ENCODE measurements around the gene CYS1. TPM values are rescaled to one million over a fixed set of nuclear protein-coding genes. Genes with fewer than 3 reads are reported as not detected.
"Not testable (repeated sequence)": the region's sequence is repeated elsewhere in the genome, so short reads cannot be mapped to it uniquely, and the experiment has no call there.

CYS1 gene
- total RNA-seq, 2 experiments from 2014 or later = 0.50 to 1.1 TPM

DNA sequence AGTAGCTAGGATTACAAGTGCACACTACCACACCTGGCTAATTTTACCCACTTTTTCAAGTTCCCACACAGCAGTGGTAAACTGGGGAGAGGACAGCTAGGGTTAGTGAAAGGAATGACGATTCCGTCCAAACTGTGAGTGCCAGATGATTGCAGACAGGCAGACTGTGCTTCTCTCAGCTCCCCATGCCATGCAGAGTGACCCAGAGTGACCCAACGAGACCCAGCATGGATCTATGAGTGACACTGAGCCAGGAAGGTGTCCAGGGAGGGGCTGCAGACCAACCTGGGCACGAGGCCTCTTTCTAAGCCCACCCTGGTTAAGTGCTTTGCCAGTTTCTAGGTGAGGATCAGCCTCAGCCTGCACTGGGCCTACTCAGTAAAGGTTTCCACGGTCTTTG lies 44.6 kb downstream of the CYS1 start:
- ChIA-PET CTCF (interaction anchor here (1.1 to 2.1 kb wide), 3 partner anchors 11 to 222 kb away, joined by 3 to 8 read pairs (median 3); no protein-coding TSS in a partner anchor), POLR2A (no interaction called here)
- no peak for DNase-seq
- H3K27me3 Mint-ChIP-seq (ENCODE audit: low read depth) = peaks cover 16% of the 10 kb centered on the region
- no peak overlapping the region for H3K4me3 Mint-ChIP-seq
- no peak overlapping the region for H3K27ac Mint-ChIP-seq
- H3K36me3 Mint-ChIP-seq (ENCODE audit: low read depth) = no peaks in the 10 kb centered on the region
- no peaks in the 10 kb centered on the region for H3K9me3 Mint-ChIP-seq (ENCODE audit: insufficient read depth)
- peaks cover 10% of the 10 kb centered on the region for H3K4me1 Mint-ChIP-seq (ENCODE audit: low read depth)
- ATAC-seq = no peak

GRCh38 chr2:10035053-10035422 lies 45.2 kb downstream of the CYS1 start:
- ChIA-PET CTCF (interaction anchor here (0.9 to 2.1 kb wide), 2 partner anchors 13 to 51 kb away, joined by 3 to 8 read pairs; no protein-coding TSS in a partner anchor), POLR2A (interaction anchor here (0.5 kb wide), 1 partner anchor 78 kb away, joined by 3 read pairs; no protein-coding TSS in a partner anchor)
- DNase-seq (no peak), ATAC-seq (no peak)
- peaks cover 16% of the 10 kb centered on the region for H3K4me1 Mint-ChIP-seq (ENCODE audit: low read depth)
- H3K27me3 Mint-ChIP-seq (ENCODE audit: low read depth) = peaks cover 13% of the 10 kb centered on the region
- no peaks in the 10 kb centered on the region for H3K9me3 Mint-ChIP-seq (ENCODE audit: insufficient read depth)
- H3K36me3 Mint-ChIP-seq (ENCODE audit: low read depth) = no peaks in the 10 kb centered on the region
- H3K4me3 Mint-ChIP-seq = no peak overlapping the region
- no peak overlapping the region for H3K27ac Mint-ChIP-seq

DNA sequence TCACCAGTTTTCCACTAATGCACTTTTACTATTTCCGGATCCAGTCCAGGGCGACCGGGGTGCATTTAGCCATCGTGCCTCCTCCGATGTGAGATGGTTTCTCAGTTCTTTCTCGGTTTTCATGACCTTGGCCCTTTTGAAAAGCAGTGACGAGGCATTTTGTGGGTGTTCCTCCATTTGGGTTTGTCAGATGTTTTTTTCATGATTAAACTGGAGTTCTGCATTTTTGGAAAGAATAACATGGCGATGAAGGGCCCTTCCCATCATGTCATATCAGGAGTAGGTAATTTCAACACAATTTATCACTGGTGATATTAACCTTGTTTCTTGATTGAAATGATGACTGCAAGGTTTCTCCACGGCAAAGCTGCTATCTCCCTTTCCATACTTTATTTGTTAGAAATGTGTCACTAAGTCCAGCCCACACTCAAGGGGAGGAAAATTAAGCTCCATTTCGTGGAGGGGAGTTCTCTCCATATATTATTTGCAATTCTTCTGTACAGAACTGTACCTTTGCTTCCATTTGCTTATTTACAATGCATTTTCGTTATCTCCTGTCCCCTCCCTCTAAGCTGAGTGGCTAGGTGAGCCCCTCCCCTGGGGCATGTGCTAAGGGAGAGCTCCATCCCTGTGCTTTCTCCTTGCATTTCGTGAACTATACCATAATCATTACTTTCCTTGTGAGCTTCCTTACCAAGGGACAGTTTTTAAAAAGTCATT lies 45.7 kb downstream of the CYS1 start:
- DNase-seq = no peak
- ChIA-PET CTCF (interaction anchor here (0.9 to 2.1 kb wide), 2 partner anchors 14 to 50 kb away, joined by 3 to 8 read pairs; no protein-coding TSS in a partner anchor), POLR2A (interaction anchor here (0.5 kb wide), 1 partner anchor 78 kb away, joined by 3 read pairs; no protein-coding TSS in a partner anchor)
- Mint-ChIP-seq H3K27ac (no peak overlapping the region), H3K4me1 (ENCODE audit: low read depth) (peaks cover 21% of the 10 kb centered on the region), H3K9me3 (ENCODE audit: insufficient read depth) (no peaks in the 10 kb centered on the region), H3K4me3 (no peak overlapping the region), H3K36me3 (ENCODE audit: low read depth) (no peaks in the 10 kb centered on the region), H3K27me3 (ENCODE audit: low read depth) (peaks cover 9% of the 10 kb centered on the region)
- no peak for ATAC-seq

DNA sequence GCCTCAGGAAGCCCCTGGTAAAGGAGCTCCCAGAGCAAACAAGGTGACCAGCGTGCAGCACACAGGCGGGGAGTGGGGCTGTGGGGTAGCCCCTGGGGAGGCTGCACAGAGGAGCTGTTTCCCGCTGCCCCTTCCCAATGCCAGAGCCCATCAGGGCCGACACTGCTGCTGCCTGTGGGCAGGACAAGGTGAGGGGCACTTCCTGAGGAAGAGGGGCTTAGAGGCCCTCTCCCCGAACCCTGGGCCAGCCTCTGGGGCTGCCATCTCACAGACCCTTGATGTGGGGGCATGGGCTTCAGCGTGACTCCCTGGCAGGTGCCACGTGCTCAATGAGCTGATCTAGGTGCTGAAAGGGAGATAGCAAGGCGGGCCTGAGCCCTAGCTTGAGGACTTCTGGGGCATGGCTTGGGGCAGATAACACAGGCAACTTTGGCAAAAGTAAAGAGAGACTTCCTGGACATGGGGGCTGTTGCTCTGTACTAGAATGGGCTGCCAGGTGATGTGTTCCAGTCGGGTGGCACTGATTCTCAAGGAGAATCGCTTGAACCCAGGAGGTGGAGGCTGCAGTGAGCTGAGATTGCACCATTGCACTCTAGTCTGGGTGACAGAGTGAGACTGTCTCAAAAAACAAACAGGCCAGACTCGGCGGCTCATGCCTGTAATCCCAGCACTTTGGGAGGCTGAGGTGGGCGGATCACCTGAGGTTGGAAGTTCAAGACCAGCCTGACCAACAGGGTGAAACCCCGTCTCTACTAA lies 46.8 kb downstream of the CYS1 start:
- no peak for ATAC-seq
- Mint-ChIP-seq H3K4me1 (ENCODE audit: low read depth) (peaks cover 32% of the 10 kb centered on the region), H3K27me3 (ENCODE audit: low read depth) (peaks cover 4% of the 10 kb centered on the region), H3K4me3 (no peak overlapping the region), H3K36me3 (ENCODE audit: low read depth) (no peaks in the 10 kb centered on the region), H3K27ac (no peak overlapping the region), H3K9me3 (ENCODE audit: insufficient read depth) (no peaks in the 10 kb centered on the region)
- ChIA-PET POLR2A (no interaction called here), CTCF (interaction anchor here (1.3 kb wide), 1 partner anchor 16 kb away, joined by 3 read pairs; no protein-coding TSS in a partner anchor)
- DNase-seq = no peak

GRCh38 chr2:10032746-10033105 lies 47.5 kb downstream of the CYS1 start:
- Mint-ChIP-seq H3K4me3 (no peak overlapping the region), H3K27me3 (ENCODE audit: low read depth) (peaks cover 2% of the 10 kb centered on the region), H3K36me3 (ENCODE audit: low read depth) (no peaks in the 10 kb centered on the region), H3K4me1 (ENCODE audit: low read depth) (peaks cover 36% of the 10 kb centered on the region), H3K27ac (peak overlapping the region; percentile 33), H3K9me3 (ENCODE audit: insufficient read depth) (no peaks in the 10 kb centered on the region)
- no peak for DNase-seq
- no peak for ATAC-seq
- ChIA-PET POLR2A (no interaction called here), CTCF (interaction anchor here (1.3 kb wide), 1 partner anchor 16 kb away, joined by 3 read pairs; no protein-coding TSS in a partner anchor)

DNA sequence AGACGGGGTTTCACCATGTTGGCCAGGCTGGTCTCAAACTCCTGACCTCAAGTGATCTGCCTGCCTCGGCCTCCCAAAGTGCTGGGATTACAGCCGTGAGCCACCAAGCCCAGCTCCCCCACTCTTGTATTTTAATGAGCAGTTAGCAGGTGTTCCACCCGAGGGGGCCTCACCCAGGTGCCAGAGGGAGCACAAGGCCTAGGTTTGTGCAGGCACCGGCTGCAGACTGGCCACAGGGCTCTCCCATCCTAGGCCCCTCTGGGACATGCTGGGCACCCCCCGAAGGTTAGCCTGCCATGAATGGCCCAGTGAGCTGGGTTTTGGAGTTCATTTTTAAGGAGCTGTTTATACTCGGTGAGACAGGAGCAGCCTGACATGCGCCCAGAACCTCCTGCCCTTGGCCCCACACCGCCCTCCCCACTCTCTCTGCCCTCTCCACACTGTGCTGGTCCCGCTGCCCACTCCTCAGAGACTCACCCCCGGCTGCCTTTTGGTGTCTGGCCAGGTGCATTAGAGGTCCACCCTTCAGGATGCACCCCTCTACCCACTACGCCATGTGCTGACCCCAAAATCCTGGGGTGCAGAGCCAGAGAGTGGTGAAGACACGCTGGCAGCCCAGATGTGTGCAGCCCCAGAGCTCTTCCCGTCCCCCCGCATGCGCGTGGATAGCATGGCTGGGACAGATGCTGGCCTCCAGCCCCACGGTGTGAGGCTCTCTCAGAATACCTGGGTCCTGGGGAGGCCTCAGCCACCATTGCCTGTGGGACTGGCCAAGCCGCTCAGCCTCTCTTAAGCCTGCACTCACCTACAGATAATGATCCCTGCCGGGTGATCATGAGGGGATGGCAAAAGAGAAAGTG lies 48.1 kb downstream of the CYS1 start:
- POLR2A ChIA-PET = interaction anchor here (1.2 kb wide), 1 partner anchor 12 kb away, joined by 3 read pairs; the partner anchor contains the start of gene KLF11

GRCh38 chr2:10030798-10031197 lies 49.4 kb downstream of the CYS1 start:
- DNase-seq; POLR2A ChIA-PET; H3K36me3 Mint-ChIP-seq (ENCODE audit: low read depth); H3K9me3 Mint-ChIP-seq (ENCODE audit: insufficient read depth); H3K4me3 Mint-ChIP-seq; H3K27me3 Mint-ChIP-seq (ENCODE audit: low read depth); H3K27ac Mint-ChIP-seq; ATAC-seq: not testable (repeated sequence)
- CTCF ChIA-PET = interaction anchor here (2.4 to 4.1 kb wide), 2 partner anchors 17 to 46 kb away, joined by 15 to 22 read pairs; no protein-coding TSS in a partner anchor
- H3K4me1 Mint-ChIP-seq (ENCODE audit: low read depth) = peaks cover 33% of the 10 kb centered on the region

More for the DNA sequence above, 48.1 kb downstream of the CYS1 start:
- Mint-ChIP-seq H3K36me3 (ENCODE audit: low read depth) (no peaks in the 10 kb centered on the region), H3K4me3 (no peak overlapping the region), H3K27me3 (ENCODE audit: low read depth) (peaks cover 2% of the 10 kb centered on the region), H3K4me1 (ENCODE audit: low read depth) (peaks cover 36% of the 10 kb centered on the region), H3K9me3 (ENCODE audit: insufficient read depth) (no peaks in the 10 kb centered on the region), H3K27ac (peak overlapping the region; percentile 33)
- CTCF ChIA-PET = interaction anchor here (1.0 kb wide), 1 partner anchor 48 kb away, joined by 4 read pairs; no protein-coding TSS in a partner anchor
- no peak for DNase-seq
- ATAC-seq = no peak

GRCh38 chr2:10030311-10030736 lies 49.9 kb downstream of the CYS1 start:
- POLR2A ChIA-PET = no interaction called here
- peaks cover 2% of the 10 kb centered on the region for H3K27me3 Mint-ChIP-seq (ENCODE audit: low read depth)

GRCh38 chr2:10029875-10030223 lies 50.4 kb downstream of the CYS1 start:
- H3K9me3 Mint-ChIP-seq (ENCODE audit: insufficient read depth) = no peaks in the 10 kb centered on the region
- POLR2A ChIA-PET = interaction anchor here (0.5 to 2.3 kb wide), 3 partner anchors 13 to 204 kb away, joined by 3 to 17 read pairs (median 6); partner anchors contain the start of gene KLF11

More at GRCh38 chr2:10030311-10030736, 49.9 kb downstream of the CYS1 start:
- no peak for ATAC-seq
- H3K27ac Mint-ChIP-seq = peak overlapping the region; percentile 19
- H3K4me3 Mint-ChIP-seq = no peak overlapping the region
- no peaks in the 10 kb centered on the region for H3K9me3 Mint-ChIP-seq (ENCODE audit: insufficient read depth)
- no peak for DNase-seq
- H3K36me3 Mint-ChIP-seq (ENCODE audit: low read depth) = no peaks in the 10 kb centered on the region
- peaks cover 33% of the 10 kb centered on the region for H3K4me1 Mint-ChIP-seq (ENCODE audit: low read depth)
- CTCF ChIA-PET = interaction anchor here (2.4 to 4.1 kb wide), 2 partner anchors 18 to 46 kb away, joined by 15 to 22 read pairs; no protein-coding TSS in a partner anchor

GRCh38 chr2:10028988-10029874 lies 51.0 kb downstream of the CYS1 start:
- Mint-ChIP-seq H3K4me3 (peak overlapping the region; percentile 64), H3K27me3 (ENCODE audit: low read depth) (no peaks in the 10 kb centered on the region)

More at GRCh38 chr2:10029875-10030223, 50.4 kb downstream of the CYS1 start:
- no peak for ATAC-seq
- Mint-ChIP-seq H3K27me3 (ENCODE audit: low read depth) (peaks cover 2% of the 10 kb centered on the region), H3K4me1 (ENCODE audit: low read depth) (peaks cover 30% of the 10 kb centered on the region), H3K36me3 (ENCODE audit: low read depth) (no peaks in the 10 kb centered on the region), H3K27ac (peak overlapping the region; percentile 79), H3K4me3 (peak overlapping the region; percentile 64)
- DNase-seq = no peak
- CTCF ChIA-PET = interaction anchor here (1.0 to 4.1 kb wide), 6 partner anchors 18 to 378 kb away, joined by 3 to 22 read pairs (median 5); partner anchors contain the start of gene TAF1B

More at GRCh38 chr2:10028988-10029874, 51.0 kb downstream of the CYS1 start:
- Mint-ChIP-seq H3K27ac (peak overlapping the region; percentile 79), H3K4me1 (ENCODE audit: low read depth) (peaks cover 28% of the 10 kb centered on the region), H3K9me3 (ENCODE audit: insufficient read depth) (no peaks in the 10 kb centered on the region), H3K36me3 (ENCODE audit: low read depth) (no peaks in the 10 kb centered on the region)
- ChIA-PET CTCF (interaction anchor here (1.0 to 4.1 kb wide), 8 partner anchors 19 to 379 kb away, joined by 3 to 22 read pairs (median 5); partner anchors contain the start of gene TAF1B), POLR2A (interaction anchor here (0.5 to 2.3 kb wide), 5 partner anchors 14 to 473 kb away, joined by 3 to 17 read pairs (median 4); partner anchors contain the start of genes ADAM17 and KLF11)
- peak; percentile 90 for ATAC-seq
- DNase-seq = peak; percentile 77
